Endothelial cell of hepatic sinusoid (primary cell): Measurements from ENCODE around the gene RPS15.

Experiments used
- in situ Hi-C: cut with HindIII; loops from 2 replicates; pipeline ENCODE4 v1.10.0; 2017; ENCODE audit warnings: low sequenced_read_pairs

RPS15 gene

GRCh38 chr19:1478934-1479707, 40.9 kb downstream of the RPS15 start, which contains the start of gene C19orf25:
TSS of gene C19orf25 (minus strand) at chr19:1479215. CDS start at chr19:1478903, 312 bp downstream.
- in situ Hi-C loops, result loop anchor here (10.0 kb wide), 2 partner anchors 46 to 64 kb away; partner anchors contain the start of gene PLK5

GRCh38 chr19:1481224-1481892, 43.2 kb downstream of the RPS15 start:
- in situ Hi-C loops, result no loop called here

GRCh38 chr19:1481893-1482360, 43.7 kb downstream of the RPS15 start:
- in situ Hi-C loops, result no loop called here

GRCh38 chr19:1482361-1483130, 44.4 kb downstream of the RPS15 start:
- in situ Hi-C loops, result no loop called here

GRCh38 chr19:1483131-1483978, 45.2 kb downstream of the RPS15 start:
- in situ Hi-C loops, result no loop called here

GRCh38 chr19:1483979-1484428, 45.8 kb downstream of the RPS15 start:
- in situ Hi-C loops, result no loop called here

- in situ Hi-C loops, result no loop called here
These were observed 48.8 kb downstream of the RPS15 start for GRCh38 chr19:1486720-1487575.

GRCh38 chr19:1487576-1488281, 49.5 kb downstream of the RPS15 start:
- in situ Hi-C loops, result no loop called here

- in situ Hi-C loops, result no loop called here
These were observed 50.0 kb downstream of the RPS15 start for GRCh38 chr19:1488282-1488601.

- in situ Hi-C loops, result no loop called here
These were observed 51.5 kb downstream of the RPS15 start for GRCh38 chr19:1489463-1490310.
